ENCODE results near the gene KRT20.

GRCh38 chr17:40915199-40915661 lies 30.2 kb upstream of the KRT20 start:
- TF ChIP-seq CTCF (IDR thresholded peaks at IDR 0.05) (no peak), POLR2A (IDR thresholded peaks at IDR 0.05) (no peak)
